Activated naive CD4-positive, alpha-beta T cell treated with anti-CD3 and anti-CD28 coated beads, Interleukin-2, amount 50 U/mL, for 72 hours (primary cell): ENCODE data around the gene CNGA4. TPM values are rescaled to one million over a fixed set of nuclear protein-coding genes. Genes with fewer than 3 reads are reported as not detected.
A peak's percentile ranks its signal among the peaks of the same experiment; 100 is the strongest.

Source experiments
- ATAC-seq, 2 donors: fragments of 150-1000 bp; cut with Tn5 transposase; 2 replicates each; pipeline ENCODE4 v1.10.0; 2021; ENCODE audit warnings: mild to moderate bottlenecking in 2 of 2, moderate library complexity in 2 of 2
- DNase-seq, 2 donors: peaks; one replicate each; pipeline ENCODE4 v3.0.0; 2021 to 2022; ENCODE audit warnings: low spot score in 2 of 2
- H3K27ac Mint-ChIP-seq, 2 donors: one replicate each; pipeline ENCODE4 v1.8.0; 2022; ENCODE audit warnings: mild to moderate bottlenecking in 2 of 2, mixed read lengths in 2 of 2
- H3K36me3 Mint-ChIP-seq, 2 donors: one replicate each; pipeline ENCODE4 v1.8.0; 2022; ENCODE audit warnings: mixed read lengths in 2 of 2
- H3K9me3 Mint-ChIP-seq, 2 donors: one replicate each; pipeline ENCODE4 v1.8.0; 2022; ENCODE audit warnings: mixed read lengths in 2 of 2
- total RNA-seq, 2 donors: library from RNA; stranded (reverse); gene quantifications; one replicate each; pipeline ENCODE4 v1.2.3, GENCODE V29; 2022

Gene CNGA4
- total RNA-seq, 2 donors from 2014 or later, result 0.21 to 0.52 TPM

DNA sequence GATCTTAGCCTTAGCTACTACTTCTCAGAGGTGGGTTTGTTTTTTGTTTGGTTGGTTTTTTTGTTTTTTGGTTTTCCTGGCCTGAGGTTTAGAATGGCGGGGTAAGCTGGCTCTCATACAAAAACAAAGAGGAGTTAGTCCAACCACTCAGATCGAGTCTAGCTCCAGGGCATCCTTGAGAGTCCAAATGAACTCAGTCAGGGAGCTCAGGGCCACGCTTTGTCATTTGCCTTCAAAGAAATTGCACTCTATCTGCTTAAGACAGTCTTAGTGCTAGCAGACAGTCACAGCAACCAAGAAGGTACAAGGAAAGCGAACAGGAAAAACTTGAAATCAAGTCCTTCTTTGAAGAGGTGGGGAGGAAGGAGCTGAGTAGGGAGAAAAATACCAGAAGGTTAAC lies 22.4 kb upstream of the CNGA4 start:
- H3K9me3 Mint-ChIP-seq, result no peaks in the 10 kb centered on the region
- DNase-seq, result no peak
- no peak overlapping the region for H3K27ac Mint-ChIP-seq
- ATAC-seq, result no peak
- peaks cover 0 to under 1% of the 10 kb centered on the region in 2 donors for H3K36me3 Mint-ChIP-seq

DNA sequence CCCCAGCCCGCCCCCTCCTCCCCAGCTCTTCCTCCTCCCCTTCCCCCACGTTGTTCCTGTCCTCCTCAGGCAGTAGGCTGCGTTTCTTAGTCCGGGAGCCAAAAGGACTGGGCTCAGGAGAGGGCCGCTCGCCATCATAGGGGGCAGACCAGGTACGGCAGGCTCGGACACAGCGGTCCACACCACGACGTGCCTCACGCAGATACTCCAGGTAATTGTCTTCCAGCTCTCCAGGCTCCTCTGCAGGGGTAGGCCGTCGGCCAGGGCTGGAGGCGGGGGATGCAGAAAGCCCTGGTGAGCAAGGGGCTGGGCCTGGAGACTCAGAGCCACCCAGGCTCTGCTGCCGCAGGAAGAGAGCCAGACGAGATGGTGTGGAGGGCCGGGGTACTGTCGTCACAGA lies 21.2 kb upstream of the CNGA4 start:
- ATAC-seq (no peak), DNase-seq (no peak)
- peaks cover 0 to 8% of the 10 kb centered on the region in 2 donors for H3K36me3 Mint-ChIP-seq
- H3K9me3 Mint-ChIP-seq, result no peaks in the 10 kb centered on the region
- H3K27ac Mint-ChIP-seq, result no peak overlapping the region

DNA sequence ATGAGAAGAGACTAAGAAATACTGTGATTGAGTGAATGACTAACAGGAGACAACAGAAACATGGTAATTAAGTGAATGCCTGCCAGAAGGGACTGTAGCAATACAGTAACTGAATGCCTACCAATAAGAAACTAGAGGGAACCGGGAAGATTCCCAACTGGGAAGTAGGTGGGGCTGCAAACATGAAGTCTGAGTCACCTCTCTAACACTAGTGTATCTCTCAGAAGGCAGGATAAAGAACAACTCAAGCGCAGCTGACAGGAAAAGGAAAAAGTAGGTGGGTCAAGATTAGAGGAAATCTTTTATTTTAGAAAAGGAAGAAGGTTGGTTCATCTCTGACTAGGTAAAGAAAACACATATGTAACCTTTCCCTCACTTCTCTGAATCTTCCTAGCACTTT lies 19.5 kb upstream of the CNGA4 start:
- DNase-seq, result no peak
- ATAC-seq, result no peak
- H3K36me3 Mint-ChIP-seq, result peaks cover 0 to 8% of the 10 kb centered on the region in 2 donors
- H3K27ac Mint-ChIP-seq, result no peak overlapping the region
- no peaks in the 10 kb centered on the region for H3K9me3 Mint-ChIP-seq

DNA sequence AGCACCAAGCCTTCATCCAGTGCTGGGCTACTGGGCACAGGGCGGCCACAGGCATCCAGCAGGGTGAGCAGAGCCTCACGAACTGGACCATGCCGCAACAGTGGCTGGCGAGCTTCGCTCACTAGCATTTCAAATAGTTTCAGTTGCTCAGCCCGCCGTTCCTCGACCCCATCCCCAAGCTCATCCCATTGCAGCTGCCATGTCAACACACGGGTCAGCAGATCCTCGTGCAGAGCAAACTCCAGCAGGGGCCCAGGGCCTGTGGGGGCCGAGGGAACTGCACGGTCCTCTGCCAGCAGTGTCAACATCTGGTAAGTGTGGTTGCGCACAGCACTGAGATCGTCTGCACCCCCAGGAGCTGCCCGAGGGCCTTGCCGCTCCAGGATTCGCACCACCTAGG lies 15.0 kb upstream of the CNGA4 start:
- DNase-seq (no peak), ATAC-seq (no peak)
- Mint-ChIP-seq H3K36me3 (peaks cover 6 to 15% of the 10 kb centered on the region in 2 donors), H3K9me3 (no peaks in the 10 kb centered on the region), H3K27ac (no peak overlapping the region)

DNA sequence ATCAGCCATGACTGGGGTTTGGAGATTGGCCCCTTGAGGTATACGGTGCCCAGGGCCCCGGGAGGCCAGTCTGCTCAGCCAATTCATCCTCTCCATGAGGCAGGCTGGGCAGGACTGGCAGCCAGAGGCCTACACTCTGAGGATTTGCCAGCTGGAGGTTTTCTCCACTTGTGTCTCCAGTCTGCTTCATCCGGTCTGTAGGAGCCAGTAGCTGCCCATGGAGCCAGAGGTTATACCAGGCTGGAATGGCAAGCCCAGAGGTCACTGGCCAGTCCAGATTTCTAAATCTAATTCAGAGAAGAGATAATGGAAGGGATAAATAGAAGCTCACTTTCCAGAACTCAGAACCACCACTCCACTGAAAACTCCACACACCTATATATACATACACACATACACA lies 14.5 kb upstream of the CNGA4 start:
- no peak for DNase-seq
- Mint-ChIP-seq H3K27ac (no peak overlapping the region), H3K9me3 (no peaks in the 10 kb centered on the region), H3K36me3 (peaks cover 6 to 15% of the 10 kb centered on the region in 2 donors)
- ATAC-seq, result no peak

DNA sequence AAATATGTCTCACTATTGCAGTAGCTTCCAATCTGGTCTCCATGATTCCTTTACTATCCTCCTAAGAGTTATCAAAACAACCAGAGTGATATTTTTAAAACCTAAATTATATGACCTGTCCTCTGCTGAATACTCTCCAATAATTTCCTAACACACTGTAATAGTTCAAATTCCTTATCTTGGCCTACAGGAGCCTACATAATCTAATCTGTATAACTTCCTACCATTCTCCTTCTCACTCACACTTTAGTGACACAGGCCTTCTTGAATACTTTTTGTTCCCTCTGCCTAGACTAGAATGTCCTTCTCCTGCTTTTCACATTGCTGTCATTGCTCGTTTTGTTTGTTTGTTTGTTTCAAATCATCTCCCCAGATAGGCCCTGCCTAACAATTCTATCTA lies 13.9 kb upstream of the CNGA4 start:
- H3K27ac Mint-ChIP-seq, result no peak overlapping the region
- H3K9me3 Mint-ChIP-seq, result no peaks in the 10 kb centered on the region
- no peak for DNase-seq
- H3K36me3 Mint-ChIP-seq, result peaks cover 6 to 15% of the 10 kb centered on the region in 2 donors
- ATAC-seq, result no peak

DNA sequence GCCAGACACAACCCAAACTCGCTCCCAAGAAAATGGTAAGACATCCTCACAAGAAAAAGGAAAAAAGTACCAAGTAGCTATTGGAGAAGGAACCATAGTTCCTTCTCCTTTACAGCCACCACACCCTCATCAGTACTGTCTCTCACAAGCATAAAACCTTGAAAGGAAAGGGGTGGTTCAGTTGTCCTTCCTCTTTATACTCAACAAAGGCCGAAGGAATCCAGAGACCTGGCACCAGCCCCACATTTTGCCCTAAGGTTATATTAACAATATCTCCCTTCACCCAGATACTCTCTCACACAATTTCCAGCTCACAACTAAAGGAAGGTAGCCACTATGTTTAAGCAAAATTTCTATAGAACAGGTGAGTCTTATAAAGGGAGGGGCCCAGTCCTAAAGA lies 13.0 kb upstream of the CNGA4 start:
- H3K27ac Mint-ChIP-seq, result no peak overlapping the region
- H3K9me3 Mint-ChIP-seq, result no peaks in the 10 kb centered on the region
- no peak for ATAC-seq
- DNase-seq, result no peak
- peaks cover 6 to 15% of the 10 kb centered on the region in 2 donors for H3K36me3 Mint-ChIP-seq

DNA sequence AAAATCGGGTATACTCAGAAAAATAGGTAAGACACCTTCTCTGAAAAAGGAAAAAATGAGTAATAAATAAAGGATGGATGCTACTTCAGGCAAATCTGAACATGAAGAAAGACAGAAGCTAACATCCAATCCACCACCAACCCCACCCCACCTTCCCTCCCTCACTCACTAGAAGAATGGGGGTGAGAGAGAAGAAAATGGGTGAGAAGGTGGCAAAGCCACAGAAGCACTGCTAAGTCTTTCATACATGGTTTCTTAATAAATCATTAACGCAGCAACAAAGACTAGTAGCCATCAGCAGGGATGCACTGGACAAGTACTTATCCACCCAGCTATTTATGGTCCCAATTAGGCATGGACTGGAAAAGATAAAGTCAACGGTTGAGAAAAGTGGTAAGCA lies 10.4 kb upstream of the CNGA4 start:
- ATAC-seq (no peak), DNase-seq (no peak)
- no peaks in the 10 kb centered on the region for H3K9me3 Mint-ChIP-seq
- H3K27ac Mint-ChIP-seq, result no peak overlapping the region
- H3K36me3 Mint-ChIP-seq, result peaks cover 6 to 7% of the 10 kb centered on the region in 2 donors

DNA sequence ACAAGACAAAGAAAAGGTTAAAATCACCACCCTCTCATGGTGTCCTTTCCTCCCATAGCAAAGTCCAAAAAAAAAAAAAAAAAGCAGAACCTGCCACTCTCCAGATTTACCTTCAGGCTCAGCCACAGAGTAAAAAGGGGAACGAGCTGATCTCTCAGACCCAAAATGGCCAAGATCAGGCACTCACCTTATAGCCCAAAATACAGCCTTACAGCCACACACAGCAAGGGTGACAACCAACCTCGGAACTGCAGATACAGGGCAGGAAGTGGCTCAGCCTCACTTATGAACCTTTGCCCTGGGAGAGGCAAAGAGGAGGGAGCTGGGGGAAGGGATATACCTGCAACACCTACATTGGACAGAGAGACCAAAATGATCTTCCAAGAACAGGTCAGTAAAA lies 9.0 kb upstream of the CNGA4 start:
- Mint-ChIP-seq H3K27ac (peak overlapping the region; percentile 19 to 30), H3K36me3 (peaks cover 12 to 14% of the 10 kb centered on the region in 2 donors), H3K9me3 (no peaks in the 10 kb centered on the region)
- ATAC-seq, result no peak
- DNase-seq, result no peak

DNA sequence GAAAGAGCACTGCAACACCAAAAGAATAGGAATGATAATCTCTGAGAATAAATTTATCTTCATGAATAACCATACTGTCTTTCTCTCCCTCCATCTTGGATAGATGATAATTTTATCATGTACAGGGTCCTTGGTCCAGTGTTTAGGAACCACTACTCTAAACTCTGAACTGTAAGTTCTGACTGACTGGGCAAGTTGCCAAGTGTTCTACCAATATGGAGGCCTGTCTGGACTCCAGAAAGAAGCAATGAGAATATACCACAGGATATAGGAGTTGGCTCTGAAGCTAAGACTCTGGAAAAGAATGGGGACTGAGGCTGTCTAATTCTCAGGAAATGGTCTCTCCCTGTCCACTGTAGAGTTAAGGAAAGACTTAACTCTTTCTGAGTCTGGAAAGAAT lies 6.0 kb upstream of the CNGA4 start:
- no peak for ATAC-seq
- no peak overlapping the region for H3K27ac Mint-ChIP-seq
- H3K9me3 Mint-ChIP-seq, result no peaks in the 10 kb centered on the region
- peaks cover 6 to 7% of the 10 kb centered on the region in 2 donors for H3K36me3 Mint-ChIP-seq
- DNase-seq, result no peak

DNA sequence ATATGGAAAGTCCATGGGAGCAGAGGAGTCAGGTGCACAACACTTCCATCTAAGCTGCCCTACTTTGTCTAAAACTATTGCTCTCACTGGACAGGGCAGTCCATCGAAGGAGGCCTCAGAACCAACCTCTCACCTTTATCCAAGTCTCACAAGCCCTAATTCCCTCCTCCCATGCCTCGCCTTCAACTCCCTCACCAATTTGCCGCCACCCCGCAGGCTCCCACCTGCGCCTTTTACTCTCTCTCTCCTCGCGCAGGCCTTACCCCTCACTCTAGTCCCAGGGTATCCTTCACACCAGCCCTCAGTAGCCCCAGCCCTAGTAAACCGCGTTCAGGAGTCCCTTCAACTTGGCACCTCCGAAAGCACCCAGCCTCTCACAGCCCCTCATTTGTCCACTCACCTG lies 4.9 kb upstream of the CNGA4 start:
- H3K36me3 Mint-ChIP-seq, result peaks cover 6 to 7% of the 10 kb centered on the region in 2 donors

DNA sequence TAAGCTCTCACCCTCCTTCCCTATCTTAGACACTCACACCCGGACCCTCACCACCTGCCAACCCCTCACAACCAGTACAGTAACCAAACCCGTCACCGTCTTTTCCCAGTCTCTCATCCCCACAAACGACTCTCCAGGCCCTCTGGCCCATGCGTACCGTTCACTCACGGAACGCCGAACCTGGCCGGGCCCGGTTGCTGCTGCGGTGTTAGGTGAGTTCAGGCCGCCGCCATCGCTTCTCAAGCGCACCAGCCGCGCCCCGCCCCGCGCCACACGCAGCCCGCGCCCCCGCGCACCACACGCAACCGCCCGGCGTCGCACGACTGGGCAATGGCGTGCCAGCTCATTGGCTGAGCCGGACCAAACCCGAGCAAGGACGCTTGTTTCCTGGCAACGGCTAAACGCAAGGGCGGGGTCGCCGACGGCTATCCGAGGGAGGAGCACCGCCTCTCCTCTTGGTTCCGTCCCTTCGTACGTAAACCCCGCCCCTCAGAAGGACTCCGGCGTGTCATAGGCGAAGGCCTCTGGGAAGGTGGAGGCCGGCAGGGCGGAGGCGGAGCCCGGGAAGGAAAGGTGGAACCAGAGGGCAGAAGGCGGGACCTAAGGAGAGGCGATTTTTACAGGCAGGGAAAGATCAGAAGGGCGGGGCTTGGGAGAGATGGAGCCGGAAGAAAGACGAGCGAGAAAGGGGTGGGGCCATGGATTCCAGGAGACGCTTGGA lies 4.3 kb upstream of the CNGA4 start, which contains the start of gene FHIP1B:
TSS of gene FHIP1B (minus strand) at position 250 of the 721 bp plus-strand sequence. CDS start 10,120 bp downstream, outside the sequence.
- peak; percentile 92 for ATAC-seq
- Mint-ChIP-seq H3K36me3 (peaks cover 6 to 7% of the 10 kb centered on the region in 2 donors), H3K27ac (peak within 1 kb of the TSS; percentile 93 to 99), H3K9me3 (no peaks in the 10 kb centered on the region)
- DNase-seq, result peak; percentile 98 to 100

More for the DNA sequence above, 4.9 kb upstream of the CNGA4 start:
- Mint-ChIP-seq H3K27ac (peak overlapping the region; percentile 93 to 99), H3K9me3 (no peaks in the 10 kb centered on the region)
- DNase-seq, result no peak
- ATAC-seq, result no peak

DNA sequence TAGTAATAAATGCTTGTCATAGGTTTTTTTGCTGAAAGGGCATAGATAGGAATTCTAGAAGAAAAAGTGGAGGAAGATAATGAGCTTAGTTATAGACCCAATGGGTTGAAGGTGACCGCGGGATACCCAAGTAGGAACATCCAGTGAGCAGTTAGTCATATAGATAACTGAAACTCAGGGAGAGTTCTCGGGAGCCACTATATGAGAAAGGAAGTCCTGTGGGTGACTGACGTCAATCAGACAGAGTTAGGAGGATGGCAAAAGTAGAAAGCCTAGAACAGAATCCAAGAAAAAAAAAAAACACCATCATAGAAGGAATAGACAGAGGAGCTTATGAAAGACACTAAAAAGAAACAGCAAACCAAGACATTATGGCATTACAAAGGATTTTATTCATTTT lies 1.6 kb upstream of the CNGA4 start:
- H3K9me3 Mint-ChIP-seq, result no peaks in the 10 kb centered on the region

DNA sequence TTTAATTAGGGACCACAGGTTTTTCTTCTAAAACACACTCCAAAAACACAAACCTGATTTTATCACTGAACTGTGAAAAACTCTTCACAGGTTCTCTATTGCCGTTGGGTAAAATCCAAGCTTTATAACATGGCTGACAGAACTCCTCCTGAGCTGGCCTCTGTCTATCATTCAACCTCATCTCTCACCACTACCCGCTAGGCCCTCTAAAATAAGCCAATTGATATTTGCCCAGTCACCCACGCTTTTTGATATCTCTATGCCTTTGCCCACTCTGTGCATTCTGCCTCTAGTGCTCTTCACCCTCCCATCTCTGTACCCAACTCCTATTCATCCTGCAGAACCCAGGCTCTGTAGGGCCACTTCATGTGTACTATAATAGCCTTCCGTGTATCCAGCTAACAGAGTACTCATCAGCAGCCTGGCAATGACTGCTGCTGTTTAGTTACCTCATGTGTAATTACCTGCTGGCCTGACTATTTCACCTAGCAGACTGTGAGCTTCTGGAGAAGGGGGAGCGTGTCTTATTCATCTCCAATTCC lies 1.1 kb upstream of the CNGA4 start:
- ATAC-seq, result no peak
- DNase-seq, result no peak
- H3K27ac Mint-ChIP-seq, result no peak overlapping the region
- peaks cover 6 to 7% of the 10 kb centered on the region in 2 donors for H3K36me3 Mint-ChIP-seq
- H3K9me3 Mint-ChIP-seq, result no peaks in the 10 kb centered on the region

More for the DNA sequence above, 1.6 kb upstream of the CNGA4 start:
- H3K27ac Mint-ChIP-seq, result no peak overlapping the region
- ATAC-seq (no peak), DNase-seq (no peak)
- H3K36me3 Mint-ChIP-seq, result peaks cover 6 to 7% of the 10 kb centered on the region in 2 donors

DNA sequence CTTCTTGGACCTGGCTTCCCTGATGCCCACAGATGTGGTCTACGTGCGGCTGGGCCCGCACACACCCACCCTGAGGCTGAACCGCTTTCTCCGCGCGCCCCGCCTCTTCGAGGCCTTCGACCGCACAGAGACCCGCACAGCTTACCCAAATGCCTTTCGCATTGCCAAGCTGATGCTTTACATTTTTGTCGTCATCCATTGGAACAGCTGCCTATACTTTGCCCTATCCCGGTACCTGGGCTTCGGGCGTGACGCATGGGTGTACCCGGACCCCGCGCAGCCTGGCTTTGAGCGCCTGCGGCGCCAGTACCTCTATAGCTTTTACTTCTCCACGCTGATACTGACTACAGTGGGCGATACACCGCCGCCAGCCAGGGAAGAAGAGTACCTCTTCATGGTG lies 1.2 kb downstream of the CNGA4 start:
- no peaks in the 10 kb centered on the region for H3K36me3 Mint-ChIP-seq
- H3K9me3 Mint-ChIP-seq, result no peaks in the 10 kb centered on the region
- H3K27ac Mint-ChIP-seq, result no peak overlapping the region
- ATAC-seq (no peak), DNase-seq (no peak)

DNA sequence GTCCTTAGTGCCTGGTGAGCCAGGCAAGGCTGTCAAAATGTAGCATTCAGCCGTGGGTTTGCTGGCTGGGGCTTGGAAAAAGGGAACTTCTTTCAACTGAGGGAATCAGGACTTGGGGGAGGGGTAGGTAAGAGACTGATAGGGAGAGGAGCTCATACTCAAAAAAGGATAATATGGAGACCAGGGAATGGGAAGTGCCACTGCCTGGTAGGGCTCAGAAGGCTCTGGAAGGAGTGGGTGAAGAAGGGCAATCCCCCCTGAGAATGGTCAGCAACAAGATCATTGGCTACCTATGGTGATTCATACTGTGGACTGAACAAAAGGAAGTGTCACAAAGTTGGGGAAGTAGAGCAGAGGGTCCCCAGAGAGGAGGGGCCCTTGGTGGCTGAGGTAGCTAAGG lies 1.9 kb downstream of the CNGA4 start:
- ATAC-seq, result no peak
- no peaks in the 10 kb centered on the region for H3K36me3 Mint-ChIP-seq
- H3K27ac Mint-ChIP-seq, result no peak overlapping the region
- H3K9me3 Mint-ChIP-seq, result no peaks in the 10 kb centered on the region
- no peak for DNase-seq

DNA sequence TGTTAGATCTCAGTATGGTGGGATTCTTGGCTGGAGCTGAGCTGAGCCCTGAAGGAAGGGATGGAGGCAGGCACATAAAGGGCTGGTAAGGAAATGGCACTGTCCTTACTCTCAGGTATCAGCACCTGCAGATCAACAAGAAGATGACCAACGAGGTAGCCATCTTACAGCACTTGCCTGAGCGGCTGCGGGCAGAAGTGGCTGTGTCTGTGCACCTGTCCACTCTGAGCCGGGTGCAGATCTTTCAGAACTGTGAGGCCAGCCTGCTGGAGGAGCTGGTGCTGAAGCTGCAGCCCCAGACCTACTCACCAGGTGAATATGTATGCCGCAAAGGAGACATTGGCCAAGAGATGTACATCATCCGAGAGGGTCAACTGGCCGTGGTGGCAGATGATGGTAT lies 2.4 kb downstream of the CNGA4 start:
- H3K27ac Mint-ChIP-seq, result no peak overlapping the region
- no peak for DNase-seq
- H3K36me3 Mint-ChIP-seq, result no peaks in the 10 kb centered on the region
- H3K9me3 Mint-ChIP-seq, result no peaks in the 10 kb centered on the region
- ATAC-seq, result no peak

DNA sequence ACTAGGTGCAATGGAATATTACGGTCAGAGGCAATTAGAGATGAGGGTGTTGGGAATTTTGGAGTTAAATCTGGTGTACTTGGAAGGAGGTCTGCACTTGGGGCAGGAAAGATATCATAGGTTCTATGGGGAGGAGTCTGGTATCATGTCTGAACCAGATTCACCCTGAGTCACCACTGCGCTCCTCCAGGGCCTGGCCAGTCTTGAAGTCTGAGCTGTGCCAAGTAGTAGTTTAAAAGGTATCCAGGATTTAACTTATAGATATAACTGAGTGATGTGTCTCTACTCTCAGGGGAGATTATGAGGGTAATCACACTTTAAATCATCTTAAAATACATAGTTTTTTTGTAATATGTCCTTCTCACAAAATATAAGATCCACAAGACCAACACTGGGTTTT lies 6.6 kb downstream of the CNGA4 start:
- H3K9me3 Mint-ChIP-seq, result no peaks in the 10 kb centered on the region
- no peaks in the 10 kb centered on the region for H3K36me3 Mint-ChIP-seq
- DNase-seq (no peak), ATAC-seq (no peak)
- no peak overlapping the region for H3K27ac Mint-ChIP-seq
